ENCODE measurements around the gene SPPL2A. TPM values are rescaled to one million over a fixed set of nuclear protein-coding genes. Genes with fewer than 3 reads are reported as not detected.

SPPL2A gene
- total and polyA plus RNA-seq, 10 of the 15 experiments (the other 5 are each of a cell fraction or from before 2014, with no cell fraction given): 11.3 to 83.8 (median 44.0) TPM

GRCh38 chr15:50767332-50767861, 1.9 kb upstream of the SPPL2A start:
- intact Hi-C loops (cut with micrococcal nuclease; ENCODE audit: unreplicated experiment) (no loop called here), in situ Hi-C loops (cut with MboI) (no loop called here)
- Histone ChIP-seq H3K27ac (ENCODE audit: control insufficient read depth, insufficient read depth) (no peak overlapping the region), H4K20me1 (ENCODE audit: control insufficient read depth, insufficient read depth) (no peaks in the 10 kb centered on the region), H3K4me2 (ENCODE audit: control insufficient read depth, insufficient read depth) (peak overlapping the region; percentile 30; the same call in 1 of the 2 replicates), H3K36me3 (ENCODE audit: control insufficient read depth in 2 of 2, insufficient read depth in 2 of 2, low read length in 1 of 2) (no peaks in the 10 kb centered on the region), H3K4me3 (no peak overlapping the region), H3K79me2 (ENCODE audit: control insufficient read depth, insufficient read depth, low read length) (peaks cover 24% of the 10 kb centered on the region), H3K9me3 (replicated peaks; ENCODE audit: control insufficient read depth, insufficient read depth, low read length) (no peaks in the 10 kb centered on the region; the same call in 2 of the 3 replicates), H3K27me3 (replicated peaks in 1 of 2; ENCODE audit: control insufficient read depth in 2 of 2, insufficient read depth in 2 of 2, low read length in 1 of 2) (no peaks in the 10 kb centered on the region), H2AFZ (ENCODE audit: control insufficient read depth, low read depth, low read length) (peak overlapping the region; percentile 74), H3K4me1 (ENCODE audit: control insufficient read depth, insufficient read depth, low read length) (peaks cover 10% of the 10 kb centered on the region), H3K9ac (ENCODE audit: control insufficient read depth, insufficient read depth, low read length) (no peak overlapping the region)
- BruUV-seq (replicated peaks): no TSS peak
- no peak for ATAC-seq
- CTCF ChIA-PET: interaction anchor here (1.1 to 1.3 kb wide), 2 partner anchors 12 to 109 kb away, joined by 3 read pairs; no protein-coding TSS in a partner anchor
- SMC1A ChIA-PET (ENCODE audit: uncharacterized antibody, unreplicated experiment): interaction anchor here (1.8 kb wide), 1 partner anchor 12 kb away, joined by 5 read pairs; no protein-coding TSS in a partner anchor
- DNase-seq (ENCODE audit: low read depth, low spot score): no peak
- RAD21 ChIA-PET (ENCODE audit: unreplicated experiment): interaction anchor here (1.0 kb wide), 1 partner anchor 24 kb away, joined by 3 read pairs; no protein-coding TSS in a partner anchor
- POLR2A ChIA-PET: interaction anchor here (0.6 kb wide), 1 partner anchor 45 kb away, joined by 3 read pairs; no protein-coding TSS in a partner anchor
- TF ChIP-seq SMC3 (IDR thresholded peaks at IDR 0.05; ENCODE audit: borderline replicate concordance, low read length): no peak
- TF ChIP-seq SMAD1 (IDR thresholded peaks at IDR 0.05; ENCODE audit: low read depth, partially characterized antibody): no peak
- TF ChIP-seq, protein P1, sequence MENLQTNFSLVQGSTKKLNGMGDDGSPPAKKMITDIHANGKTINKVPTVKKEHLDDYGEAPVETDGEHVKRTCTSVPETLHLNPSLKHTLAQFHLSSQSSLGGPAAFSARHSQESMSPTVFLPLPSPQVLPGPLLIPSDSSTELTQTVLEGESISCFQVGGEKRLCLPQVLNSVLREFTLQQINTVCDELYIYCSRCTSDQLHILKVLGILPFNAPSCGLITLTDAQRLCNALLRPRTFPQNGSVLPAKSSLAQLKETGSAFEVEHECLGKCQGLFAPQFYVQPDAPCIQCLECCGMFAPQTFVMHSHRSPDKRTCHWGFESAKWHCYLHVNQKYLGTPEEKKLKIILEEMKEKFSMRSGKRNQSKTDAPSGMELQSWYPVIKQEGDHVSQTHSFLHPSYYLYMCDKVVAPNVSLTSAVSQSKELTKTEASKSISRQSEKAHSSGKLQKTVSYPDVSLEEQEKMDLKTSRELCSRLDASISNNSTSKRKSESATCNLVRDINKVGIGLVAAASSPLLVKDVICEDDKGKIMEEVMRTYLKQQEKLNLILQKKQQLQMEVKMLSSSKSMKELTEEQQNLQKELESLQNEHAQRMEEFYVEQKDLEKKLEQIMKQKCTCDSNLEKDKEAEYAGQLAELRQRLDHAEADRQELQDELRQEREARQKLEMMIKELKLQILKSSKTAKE (IDR thresholded peaks at IDR 0.05; ENCODE audit: low read depth, poor library complexity, severe bottlenecking): no peak
- no peak for TF ChIP-seq SMAD5 (IDR thresholded peaks at IDR 0.05; ENCODE audit: low read depth)
- TF ChIP-seq, protein P2, sequence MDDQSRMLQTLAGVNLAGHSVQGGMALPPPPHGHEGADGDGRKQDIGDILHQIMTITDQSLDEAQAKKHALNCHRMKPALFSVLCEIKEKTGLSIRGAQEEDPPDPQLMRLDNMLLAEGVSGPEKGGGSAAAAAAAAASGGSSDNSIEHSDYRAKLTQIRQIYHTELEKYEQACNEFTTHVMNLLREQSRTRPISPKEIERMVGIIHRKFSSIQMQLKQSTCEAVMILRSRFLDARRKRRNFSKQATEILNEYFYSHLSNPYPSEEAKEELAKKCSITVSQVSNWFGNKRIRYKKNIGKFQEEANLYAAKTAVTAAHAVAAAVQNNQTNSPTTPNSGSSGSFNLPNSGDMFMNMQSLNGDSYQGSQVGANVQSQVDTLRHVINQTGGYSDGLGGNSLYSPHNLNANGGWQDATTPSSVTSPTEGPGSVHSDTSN (IDR thresholded peaks at IDR 0.05; ENCODE audit: insufficient replicate concordance, low read depth, low read length): no peak
- no peak for TF ChIP-seq CEBPB (IDR thresholded peaks at IDR 0.05; ENCODE audit: borderline replicate concordance in 1 of 2, low read depth in 2 of 2, low read length in 2 of 2)
- no peak for TF ChIP-seq RAD51 (IDR thresholded peaks at IDR 0.05)
- WGBS (ENCODE audit: insufficient coverage, insufficient replicate concordance, low lambda C conversion rate, missing lambda C conversion rate): 52% methylated on average over 2 of the region's 2 CpGs
- no peak for FAIRE-seq

All from GM12878 (cell line).